Fibroblast of lung (primary cell): Measurements from ENCODE around the gene UMAD1. TPM values are rescaled to one million over a fixed set of nuclear protein-coding genes. Genes with fewer than 3 reads are reported as not detected.

Source experiments
- DNase-seq, 2 donors: peaks; one replicate each; pipeline versions ENCODE4 v3.0.0 to v3.0.0-alpha.2; 2010; ENCODE audit warnings: low read depth in 2 of 2
- H2AFZ ChIP-seq: 2 replicates; pipeline ENCODE4 v1.5.1; 2012; ENCODE audit warnings: low read length, control low read depth, inconsistent platforms
- H3K27ac ChIP-seq: 2 replicates; pipeline ENCODE4 v1.5.1; 2011; ENCODE audit warnings: low read length, control low read depth; ENCODE audit not compliant: insufficient read depth
- H3K27me3 ChIP-seq: 2 replicates; pipeline ENCODE4 v1.5.1; 2011; ENCODE audit warnings: mild to moderate bottlenecking, low read length; ENCODE audit not compliant: control insufficient read depth, insufficient read depth
- H3K36me3 ChIP-seq: 2 replicates; pipeline ENCODE4 v1.5.1; 2011; ENCODE audit warnings: low read length; ENCODE audit not compliant: control insufficient read depth, insufficient read depth
- H3K4me1 ChIP-seq: 2 replicates; pipeline ENCODE4 v1.5.1; 2011; ENCODE audit warnings: low read length; ENCODE audit not compliant: control insufficient read depth, insufficient read depth; ENCODE audit errors: extremely low read depth
- H3K4me2 ChIP-seq: 2 replicates; pipeline ENCODE4 v1.5.1; 2011; ENCODE audit warnings: low read length, control low read depth; ENCODE audit not compliant: insufficient read depth; ENCODE audit errors: extremely low read depth
- H3K4me3 ChIP-seq, 4 experiments: fragments of 200-600 bp in 1 of 4; sonication (generic) in 1 of 4; replicated peaks in 1 of 4; 2 replicates each; pipeline ENCODE4 v1.5.1; 2011 to 2016; ENCODE audit warnings: low read length in 4 of 4, low read depth in 3 of 4, mild to moderate bottlenecking in 3 of 4, control low read depth in 2 of 4, inconsistent platforms in 1 of 4, mixed read lengths in 1 of 4; ENCODE audit not compliant: insufficient read depth in 1 of 4; ENCODE audit errors: control extremely low read depth in 1 of 4
- H3K79me2 ChIP-seq: 2 replicates; pipeline ENCODE4 v1.5.1; 2012; ENCODE audit warnings: mild to moderate bottlenecking, low read length, inconsistent platforms; ENCODE audit not compliant: control insufficient read depth, insufficient read depth
- H3K9ac ChIP-seq: 2 replicates; pipeline ENCODE4 v1.5.1; 2011; ENCODE audit warnings: mild to moderate bottlenecking, low read length, control low read depth; ENCODE audit not compliant: insufficient read depth
- H3K9me3 ChIP-seq: 2 replicates; pipeline ENCODE4 v1.5.1; 2012; ENCODE audit warnings: low read depth, low read length; ENCODE audit not compliant: control insufficient read depth, insufficient read depth
- H4K20me1 ChIP-seq: 2 replicates; pipeline ENCODE4 v1.5.1; 2011; ENCODE audit warnings: low read length; ENCODE audit not compliant: control insufficient read depth, insufficient read depth; ENCODE audit errors: extremely low read depth
- CTCF ChIP-seq, 2 donors: IDR thresholded peaks in 1 of 2; conservative IDR thresholded peaks in 1 of 2; 1 replicate in 1 of 2; 2 replicates in 1 of 2; pipeline ENCODE4 v1.5.1; 2011 to 2012; ENCODE audit warnings: low read length in 2 of 2, control low read depth in 1 of 2, inconsistent platforms in 1 of 2, low read depth in 1 of 2, mild to moderate bottlenecking in 1 of 2
- EZH2 ChIP-seq: IDR thresholded peaks from 2 replicates; pipeline ENCODE4 v1.5.1; 2012; ENCODE audit warnings: low read length, control low read depth, mild to moderate bottlenecking; ENCODE audit errors: missing control alignments
- polyA plus RNA-seq, 2 donors: library from polyadenylated mRNA; depleted of rRNA in 1 of 2; stranded (reverse) in 1 of 2; unstranded in 1 of 2; fragments of >200 nt; gene quantifications; 2 replicates each; pipeline ENCODE4 v1.2.1, GENCODE V29; 2011 to 2012; ENCODE audit warnings: missing spikeins in 1 of 2
- total RNA-seq: library from RNA; depleted of rRNA; stranded (reverse); fragments of >200 nt; gene quantifications from 2 replicates; pipeline ENCODE4 v1.2.1, GENCODE V29; 2014

UMAD1 gene
- total and polyA plus RNA-seq, 2 donors (not counting 1 experiment from before 2014, with no cell fraction given), result 12.4 to 19.8 TPM

- Histone ChIP-seq H3K4me2 (no peak overlapping the region), H3K79me2 (no peaks in the 10 kb centered on the region), H3K4me3 (no peak overlapping the region), H3K9ac (no peak overlapping the region), H3K27ac (no peak overlapping the region), H3K36me3 (no peaks in the 10 kb centered on the region), H2AFZ (no peak overlapping the region), H3K27me3 (no peaks in the 10 kb centered on the region), H3K9me3 (no peaks in the 10 kb centered on the region), H4K20me1 (no peaks in the 10 kb centered on the region), H3K4me1 (no peaks in the 10 kb centered on the region)
- DNase-seq, result peak; percentile 71 to 86
- TF ChIP-seq EZH2 (no peak), CTCF (conservative IDR thresholded peaks at IDR 0.05 in 1 of 2, IDR thresholded peaks at IDR 0.05 in 1 of 2; ENCODE audit: low read depth in 1 of 2, low read length in 2 of 2) (no peak)
Observed at GRCh38 chr7:7769710-7770627, 129.4 kb downstream of the UMAD1 start.

GRCh38 chr7:7771452-7771851 lies 130.9 kb downstream of the UMAD1 start:
- Histone ChIP-seq H3K79me2 (no peaks in the 10 kb centered on the region), H3K4me3 (no peak overlapping the region), H3K27ac (no peak overlapping the region), H3K36me3 (no peaks in the 10 kb centered on the region), H4K20me1 (no peaks in the 10 kb centered on the region), H3K4me2 (no peak overlapping the region), H3K4me1 (no peaks in the 10 kb centered on the region), H3K27me3 (no peaks in the 10 kb centered on the region), H3K9ac (no peak overlapping the region), H2AFZ (no peak overlapping the region), H3K9me3 (no peaks in the 10 kb centered on the region)
- TF ChIP-seq CTCF (conservative IDR thresholded peaks at IDR 0.05 in 1 of 2, IDR thresholded peaks at IDR 0.05 in 1 of 2; ENCODE audit: low read depth in 1 of 2, low read length in 2 of 2) (no peak), EZH2 (no peak)
- DNase-seq, result peak in 1 of 2 donors; percentile 37

- Histone ChIP-seq H3K27ac (no peak overlapping the region), H3K36me3 (no peaks in the 10 kb centered on the region), H4K20me1 (no peaks in the 10 kb centered on the region), H3K4me1 (no peaks in the 10 kb centered on the region), H3K9ac (no peak overlapping the region), H3K79me2 (no peaks in the 10 kb centered on the region), H3K4me3 (peak overlapping the region in 1 of 4 experiments; percentile 29), H3K9me3 (no peaks in the 10 kb centered on the region), H2AFZ (no peak overlapping the region), H3K27me3 (no peaks in the 10 kb centered on the region), H3K4me2 (peak overlapping the region; percentile 40)
- TF ChIP-seq EZH2, result no peak
- no peak for TF ChIP-seq CTCF (conservative IDR thresholded peaks at IDR 0.05 in 1 of 2, IDR thresholded peaks at IDR 0.05 in 1 of 2; ENCODE audit: low read depth in 1 of 2, low read length in 2 of 2)
- DNase-seq, result peak; percentile 44 to 53
Observed at GRCh38 chr7:7772397-7772821, 131.9 kb downstream of the UMAD1 start.
